Measurements from ENCODE around the gene NCOR2.

Gene NCOR2

DNA sequence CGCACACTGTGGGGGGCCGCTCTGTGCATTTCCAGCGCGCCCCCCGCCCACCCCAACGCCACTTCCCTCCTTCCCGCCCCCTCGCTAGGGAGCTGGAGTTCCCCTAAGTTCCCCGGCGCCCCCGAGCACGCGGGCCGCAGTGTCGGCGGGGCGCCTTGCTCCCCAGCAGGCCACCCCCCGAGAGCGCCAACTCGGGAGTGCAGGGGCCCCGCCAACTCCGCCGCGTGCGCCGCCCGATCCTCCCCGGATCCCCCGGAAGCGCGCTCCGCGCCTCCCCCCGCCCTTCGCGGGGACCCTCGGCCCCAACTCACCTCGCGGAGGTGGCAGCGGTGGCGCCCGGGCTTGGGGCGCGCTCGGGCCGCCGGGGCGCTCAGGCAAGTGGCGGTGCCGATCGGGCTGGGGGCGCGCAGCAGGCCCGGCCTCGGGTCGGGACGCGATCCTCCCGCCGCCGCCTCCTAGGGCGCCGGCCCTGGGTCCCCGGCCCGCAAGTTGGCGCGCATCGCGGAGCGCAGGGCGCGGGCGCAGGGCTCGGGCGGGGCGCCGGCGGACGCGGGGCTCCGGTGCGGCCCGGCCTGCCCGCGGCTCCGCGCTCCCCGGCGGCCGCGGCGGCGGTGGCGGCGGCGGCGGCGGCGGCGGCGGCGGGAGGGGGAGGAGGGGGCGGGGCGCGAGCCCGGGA lies at the start of gene NCOR2:
NCOR2 (minus strand) TSS at position 616 of the 676 bp plus-strand sequence. CDS start 72,361 bp downstream, outside the sequence.
- no peak for DNase-seq

DNA sequence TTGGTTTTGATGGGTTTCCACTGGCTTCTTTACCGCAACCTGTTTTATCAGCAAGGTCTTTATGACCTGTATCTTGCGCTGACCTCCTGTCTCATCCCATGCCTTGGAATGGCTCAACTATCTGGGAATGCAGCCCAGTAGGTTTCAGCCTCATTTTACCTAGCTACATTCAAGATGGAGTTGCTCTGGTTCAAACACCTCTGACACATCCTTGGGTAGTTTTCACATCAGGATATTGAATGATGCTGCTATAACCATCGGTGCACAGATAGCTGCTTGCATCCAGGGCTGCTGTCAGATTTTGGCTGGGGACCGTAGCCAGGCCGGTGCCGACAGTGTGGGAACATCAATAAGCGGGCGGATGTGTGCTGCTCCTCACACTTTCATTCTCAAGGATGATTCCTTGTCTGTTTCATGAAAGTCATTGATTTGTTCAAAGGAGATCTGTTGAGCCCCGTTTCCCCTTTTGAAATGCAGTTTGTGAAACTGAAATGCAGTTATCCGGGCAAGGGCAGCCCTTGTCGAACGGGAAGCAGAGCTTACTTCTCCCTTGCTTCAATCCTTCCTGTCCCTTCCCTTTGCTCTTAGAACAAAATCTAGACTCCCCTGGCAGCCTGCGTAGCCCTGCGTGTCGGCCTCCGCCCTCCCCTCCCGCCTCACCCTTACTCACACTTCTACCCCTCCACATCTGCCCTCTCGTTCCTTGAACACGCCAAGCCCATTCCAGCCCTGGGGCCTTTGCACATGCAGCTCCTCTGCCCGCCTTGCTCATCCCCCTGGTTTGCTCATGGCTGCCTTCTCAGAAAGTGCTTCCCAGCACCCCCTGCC lies 49.2 kb upstream of the NCOR2 start:
- DNase-seq = no peak

DNA sequence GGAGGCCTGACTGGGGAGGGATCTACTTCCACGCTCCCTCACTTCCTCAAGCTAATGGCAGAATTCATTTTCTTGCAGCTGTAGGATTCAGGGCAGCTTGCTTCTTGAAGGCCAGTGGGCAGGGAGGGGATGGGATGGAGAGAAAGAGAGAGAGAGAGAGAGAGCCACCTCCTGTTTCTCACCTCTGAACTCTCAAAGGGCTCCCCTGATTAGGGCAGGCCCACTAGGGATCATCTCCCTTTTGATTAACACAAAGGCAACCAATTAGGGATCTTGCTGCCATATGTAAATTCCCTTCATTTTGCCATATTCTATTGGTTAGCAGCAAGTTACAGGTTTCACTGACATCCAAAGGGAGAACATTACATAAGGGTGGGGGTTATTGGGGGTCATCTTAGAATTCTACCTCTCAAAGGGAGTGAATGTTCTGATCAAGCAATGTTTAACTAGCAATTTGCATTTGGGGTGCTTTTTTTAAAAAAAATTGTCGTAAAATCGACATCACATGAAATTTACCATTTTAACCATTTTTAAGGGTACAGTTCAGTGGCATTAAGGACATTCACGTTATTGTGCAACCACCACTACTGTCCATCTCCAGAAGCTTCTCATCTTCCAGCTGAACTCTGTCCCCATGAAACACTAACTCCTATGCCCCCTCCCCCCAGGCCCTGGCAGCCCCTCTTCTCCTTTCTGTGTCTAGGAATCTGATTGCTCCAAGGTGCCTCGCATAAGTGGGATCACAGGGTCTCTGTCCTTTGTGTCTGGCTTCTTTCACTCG lies 47.3 kb upstream of the NCOR2 start:
- DNase-seq = no peak

DNA sequence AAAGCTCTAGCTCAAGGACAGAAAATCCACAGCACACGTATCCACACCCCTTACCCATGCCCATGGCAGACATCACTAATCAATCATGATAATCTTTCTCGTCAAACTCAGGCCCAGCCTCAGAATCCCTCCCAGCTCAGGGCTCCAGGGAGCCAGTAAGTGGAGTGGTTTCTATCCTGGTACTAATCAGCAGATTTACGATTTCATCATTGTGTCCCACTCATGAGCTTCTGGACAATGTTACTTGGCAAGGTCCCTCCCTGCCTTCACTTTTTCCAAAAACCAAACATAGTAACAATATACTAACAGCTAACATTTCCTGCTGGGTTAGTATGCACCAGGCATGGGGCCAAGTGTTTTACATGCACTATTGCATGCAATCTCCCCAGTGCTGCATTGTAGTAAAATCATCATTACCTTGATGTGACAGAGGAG lies 45.8 kb upstream of the NCOR2 start:
- DNase-seq = peak; percentile 41

DNA sequence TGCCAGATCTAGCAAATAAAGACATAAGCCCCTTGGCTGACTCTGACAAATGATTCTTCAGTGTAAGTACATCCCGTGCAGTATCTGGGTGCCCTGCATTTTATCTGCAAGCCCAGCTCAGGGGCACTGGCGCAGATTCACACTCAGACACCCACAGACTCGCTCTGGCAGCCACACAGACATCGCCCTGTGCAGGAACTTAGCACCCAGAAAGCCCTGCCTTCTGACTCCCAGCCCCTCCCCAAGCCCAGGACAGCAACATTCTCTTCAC lies 44.9 kb upstream of the NCOR2 start:
- DNase-seq = no peak

DNA sequence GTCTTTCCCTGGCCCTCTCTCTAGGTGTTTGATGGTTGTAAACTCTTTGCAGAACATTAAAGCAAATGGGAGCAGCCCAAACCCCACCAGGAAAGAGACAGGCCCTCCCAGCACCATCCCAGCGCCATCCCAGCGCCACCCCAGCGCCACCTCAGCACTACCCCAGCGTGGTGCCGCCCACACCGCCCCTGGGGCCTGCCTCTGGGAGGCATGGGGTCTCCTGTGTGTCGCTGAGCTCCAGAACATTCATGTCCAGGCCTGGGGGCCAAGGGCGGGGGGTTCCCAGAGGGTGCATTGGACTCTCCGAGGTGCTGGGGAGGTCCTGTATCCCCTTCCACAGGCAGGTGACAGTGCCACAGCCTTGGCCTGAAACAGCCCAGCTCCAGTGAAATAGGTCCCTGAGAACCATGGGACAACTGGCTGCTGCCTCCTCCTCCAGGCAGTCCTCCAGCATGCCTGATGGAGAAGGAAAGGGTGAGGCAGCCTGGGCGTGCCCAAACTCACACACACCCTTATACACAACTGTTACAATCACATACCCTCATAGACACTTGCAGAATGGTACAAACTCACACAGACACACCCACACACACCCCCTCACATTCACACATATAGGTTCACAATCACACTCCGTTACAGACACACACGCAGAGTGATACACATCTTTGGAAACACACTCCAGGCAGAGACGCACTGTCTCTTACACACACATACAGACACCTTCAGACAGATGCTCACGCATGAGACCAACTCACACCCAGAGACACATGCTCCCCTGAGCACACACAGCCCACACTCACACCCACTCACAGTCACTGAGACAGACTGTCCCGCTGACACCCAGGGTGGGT lies 44.4 kb upstream of the NCOR2 start:
- DNase-seq = no peak

DNA sequence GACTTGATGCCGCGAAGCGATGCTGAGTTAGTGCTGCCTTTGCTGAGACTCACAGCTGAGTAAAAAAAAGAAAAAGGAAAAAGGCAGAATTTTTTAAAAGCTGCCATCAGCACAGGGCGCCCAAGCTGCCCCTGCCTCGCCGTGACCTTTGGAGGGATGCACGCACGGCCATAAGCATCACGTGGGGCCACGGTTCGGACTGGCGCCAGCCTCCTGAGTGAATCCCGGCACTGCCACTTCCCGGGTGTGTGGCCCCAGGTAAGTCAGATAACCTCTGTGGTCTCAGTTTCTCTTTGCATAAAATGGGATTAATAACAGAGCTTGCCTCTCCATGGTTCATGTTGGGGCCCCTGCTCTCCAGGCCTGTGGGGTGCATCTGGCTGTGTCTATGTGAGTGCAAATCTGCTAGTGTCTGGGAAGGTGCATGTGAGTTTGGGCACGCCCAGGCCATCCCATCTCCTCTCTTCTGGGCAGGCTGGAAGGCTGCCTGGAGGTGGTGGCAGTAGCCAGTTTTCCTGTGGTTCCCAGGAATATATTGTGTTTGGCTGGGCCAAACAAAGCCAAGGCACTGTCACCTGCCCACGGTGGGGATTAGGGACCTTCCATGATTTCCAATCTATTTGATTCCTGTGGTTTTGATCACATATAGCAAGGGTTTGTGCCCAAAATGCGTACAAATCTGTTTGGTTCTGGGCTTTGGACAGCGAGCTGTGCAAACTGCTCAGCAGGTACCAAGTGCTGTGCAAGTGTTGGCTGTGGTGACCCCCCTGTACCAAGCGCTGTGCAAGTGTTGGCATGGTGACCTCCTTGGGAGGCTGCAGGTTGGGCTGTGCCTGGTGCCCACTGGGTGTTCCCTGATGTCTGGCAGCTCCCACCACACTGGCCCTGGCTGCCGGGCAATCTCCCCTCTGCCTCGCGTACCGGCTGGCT lies 43.5 kb upstream of the NCOR2 start:
- no peak for DNase-seq

DNA sequence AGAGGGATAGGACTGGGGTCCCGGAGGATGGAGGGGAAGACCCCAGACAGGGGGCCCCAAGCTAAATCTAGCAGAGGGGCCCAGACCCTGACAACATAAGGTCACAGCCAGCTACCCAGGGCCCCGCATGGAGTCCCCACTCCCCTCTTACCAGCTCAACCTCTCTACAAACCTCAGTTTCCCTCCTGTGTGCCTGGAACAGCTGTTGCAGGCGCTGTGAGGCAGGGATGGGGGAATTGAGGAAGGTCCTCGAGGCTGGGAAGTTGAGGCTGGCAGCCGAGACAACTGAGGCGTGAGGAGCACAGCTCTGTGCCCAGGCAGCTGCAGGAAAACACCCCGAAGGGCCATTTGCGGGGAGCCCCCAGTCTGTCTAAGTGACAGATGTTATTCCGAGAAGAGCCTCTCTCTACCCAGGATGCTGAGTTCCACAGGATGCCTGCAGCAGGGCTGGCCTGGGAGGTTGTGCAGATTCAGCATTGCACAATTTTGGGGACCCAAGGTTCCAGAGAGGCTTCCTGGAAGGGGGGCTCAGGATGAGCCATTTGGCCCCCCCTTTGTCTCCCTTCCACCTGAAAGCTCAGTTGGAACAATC lies 42.7 kb upstream of the NCOR2 start:
- no peak for DNase-seq

DNA sequence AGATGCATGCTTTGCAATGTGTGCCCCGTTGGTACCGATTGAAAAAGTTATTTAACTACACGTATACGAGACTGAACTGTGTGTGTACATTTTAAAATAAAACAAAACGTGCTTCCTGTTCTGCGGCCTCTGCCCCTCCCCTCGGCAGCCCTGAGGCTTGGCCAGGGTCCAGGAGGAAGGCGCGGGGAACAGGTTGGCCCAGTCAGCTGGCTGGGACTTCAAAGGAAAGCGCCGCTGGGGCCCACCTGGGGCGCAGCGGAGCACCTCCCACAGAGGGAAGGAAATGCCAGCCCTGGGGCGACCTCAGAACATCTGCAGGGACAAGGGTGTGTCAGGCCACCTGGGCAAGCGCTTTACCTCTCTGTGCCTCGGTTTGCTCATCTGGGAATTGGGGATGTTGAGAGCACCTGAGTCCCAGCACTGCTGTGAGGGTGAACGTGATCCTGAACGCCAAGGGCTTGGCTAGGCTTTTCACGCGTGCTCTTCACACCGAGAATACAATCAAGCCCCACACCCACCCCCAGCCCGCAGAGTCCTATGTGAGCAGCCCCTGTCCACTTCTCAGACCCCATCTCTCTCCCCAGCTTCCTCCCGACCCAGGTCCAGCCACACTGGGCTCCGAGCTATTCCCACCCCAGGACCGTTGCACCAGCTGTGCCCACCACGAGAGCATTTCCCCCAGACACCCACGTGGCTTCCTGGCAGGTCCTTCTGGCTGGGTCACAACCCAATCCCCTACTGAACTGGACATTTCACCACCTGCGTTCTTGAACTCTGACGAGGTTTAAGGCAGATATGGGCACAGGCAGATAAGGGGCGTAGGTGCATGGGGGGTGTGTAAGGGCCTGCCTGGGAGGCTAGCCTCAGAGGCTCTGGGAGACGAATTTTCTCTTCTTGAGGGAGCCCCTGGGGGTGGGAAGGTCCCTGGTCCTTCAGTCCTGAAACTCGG lies 41.9 kb upstream of the NCOR2 start:
- no peak for DNase-seq

DNA sequence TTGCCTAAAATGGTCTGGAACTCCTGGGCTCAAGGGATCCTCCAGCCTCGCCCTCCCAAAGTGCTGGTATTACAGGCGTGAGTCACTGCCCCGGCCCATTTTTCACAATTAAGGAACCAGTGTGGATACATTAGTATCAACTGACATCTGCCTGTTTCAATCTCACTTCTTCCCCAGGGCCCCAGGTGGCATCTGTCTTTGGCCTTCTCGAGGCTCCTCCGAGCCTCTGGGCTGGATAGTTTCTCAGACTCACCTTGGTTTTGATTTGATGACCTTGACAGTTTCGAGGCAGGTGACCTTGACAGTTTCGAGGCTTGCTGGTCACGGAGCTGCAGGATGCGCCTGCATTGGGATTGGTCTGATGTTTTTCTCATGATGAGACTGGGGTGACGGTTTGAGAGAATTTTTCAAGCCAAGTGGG lies 41.0 kb upstream of the NCOR2 start:
- no peak for DNase-seq

DNA sequence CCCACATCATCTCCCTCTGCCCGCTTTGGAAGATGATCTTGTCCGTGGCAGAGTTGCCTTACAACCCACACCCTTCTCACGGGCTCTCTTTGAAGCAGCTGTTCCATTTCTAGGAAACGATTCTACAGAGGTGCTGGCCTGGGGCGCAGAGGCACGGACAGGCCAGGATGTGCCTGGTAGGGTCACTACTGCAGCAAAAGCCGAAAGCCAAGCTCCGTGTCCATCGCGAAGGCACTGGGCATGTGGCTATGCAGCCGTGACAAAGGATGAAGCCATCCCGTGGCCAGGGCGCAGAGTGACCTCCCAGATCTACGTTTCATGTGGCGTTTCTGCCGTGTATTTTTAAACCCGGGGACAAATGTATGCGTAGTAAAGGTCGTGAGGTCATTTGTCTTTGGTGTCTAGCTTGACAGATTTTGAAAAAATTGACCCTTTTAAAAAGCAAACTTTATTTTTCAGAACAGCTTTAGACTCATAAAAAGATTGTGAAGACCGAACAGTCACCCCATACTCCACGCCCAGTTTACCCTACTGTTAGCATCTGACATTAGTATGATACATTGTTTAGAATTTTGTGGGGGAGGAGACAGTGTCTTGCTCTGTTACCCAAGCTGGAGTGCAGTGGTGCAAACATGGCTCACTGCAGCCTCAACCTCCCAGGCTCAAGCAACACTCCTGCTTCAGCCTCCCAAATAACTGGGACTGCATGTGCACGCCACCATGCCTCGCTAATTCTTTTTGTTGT lies 40.4 kb upstream of the NCOR2 start:
- DNase-seq = no peak

DNA sequence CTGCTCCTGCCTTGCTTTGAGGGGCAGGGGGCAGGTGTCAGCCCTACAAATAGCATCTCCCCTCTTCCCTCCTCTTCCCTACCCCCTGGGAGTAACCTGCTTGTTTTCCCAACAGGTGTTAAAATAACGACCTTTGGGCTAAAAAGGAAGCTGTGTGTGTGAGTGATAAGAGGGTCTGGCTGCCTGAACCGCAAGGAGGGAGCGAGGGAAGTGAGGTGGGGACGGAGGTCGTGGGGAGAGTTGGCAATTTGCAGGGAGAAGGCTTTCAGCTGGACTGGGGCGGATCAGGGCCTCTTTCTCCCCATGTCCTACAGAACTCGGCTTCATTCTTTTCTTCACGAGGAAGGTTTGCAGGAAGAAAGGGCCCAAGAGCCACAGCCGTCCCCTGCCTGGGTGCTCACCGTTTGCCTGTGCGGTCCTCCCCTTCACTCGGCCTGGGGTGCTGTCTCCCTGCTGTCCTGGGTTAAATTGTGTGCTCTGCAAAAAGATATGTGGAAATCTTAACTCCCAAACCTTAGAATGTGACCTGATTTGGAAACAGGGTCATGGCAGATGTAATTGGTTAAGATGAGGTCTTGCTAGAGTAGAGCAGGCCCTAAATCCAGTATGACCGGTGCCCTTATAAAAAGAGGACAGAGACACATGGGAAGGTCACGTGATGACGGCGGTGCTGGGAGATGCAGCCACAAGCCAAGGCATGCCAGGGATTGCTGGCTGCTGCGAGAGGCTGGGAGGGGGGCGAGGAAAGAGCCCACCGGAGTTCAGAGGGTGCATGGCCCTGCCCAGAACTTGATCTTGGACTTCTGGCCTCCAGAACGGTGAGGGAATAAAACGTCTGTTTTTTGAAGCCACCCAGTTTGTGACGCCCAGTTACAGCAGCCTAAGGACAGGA lies 38.7 kb upstream of the NCOR2 start:
- DNase-seq = no peak

DNA sequence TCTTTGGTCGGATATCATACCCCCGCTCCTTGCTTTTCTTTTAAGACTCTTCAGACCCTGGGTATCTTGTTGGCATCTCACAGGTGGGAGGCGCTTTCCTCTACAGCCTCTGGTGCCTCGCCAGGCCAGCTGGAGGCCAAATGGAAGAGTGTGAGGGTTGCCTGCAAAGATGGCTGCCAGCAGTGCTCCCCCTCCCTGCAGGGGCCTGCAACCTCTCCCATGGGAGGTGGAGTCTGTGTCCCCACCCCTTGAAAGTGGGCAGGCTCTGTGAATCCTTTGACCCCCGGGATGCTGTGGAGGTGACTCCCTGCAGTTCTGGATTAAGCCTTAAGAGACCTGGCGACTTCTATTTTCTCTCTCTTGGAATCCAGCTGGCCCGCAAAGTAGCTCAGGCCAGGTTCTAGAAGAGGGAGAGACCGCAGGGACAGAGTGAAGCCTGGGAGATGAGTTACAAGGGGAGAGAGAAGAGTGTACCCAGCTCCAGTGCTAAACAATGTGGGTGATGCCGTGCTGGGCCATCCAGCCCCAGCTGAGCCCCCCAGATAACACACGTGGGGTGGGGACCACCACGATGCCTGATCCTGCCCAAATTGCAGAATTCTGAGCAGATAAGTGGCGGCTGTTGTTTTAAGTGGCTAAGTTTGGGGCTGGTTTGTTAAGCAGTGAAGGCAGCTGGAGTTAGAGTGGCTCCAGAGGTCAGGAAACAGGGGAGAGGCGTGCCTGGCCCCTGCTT lies 37.9 kb upstream of the NCOR2 start:
- no peak for DNase-seq

DNA sequence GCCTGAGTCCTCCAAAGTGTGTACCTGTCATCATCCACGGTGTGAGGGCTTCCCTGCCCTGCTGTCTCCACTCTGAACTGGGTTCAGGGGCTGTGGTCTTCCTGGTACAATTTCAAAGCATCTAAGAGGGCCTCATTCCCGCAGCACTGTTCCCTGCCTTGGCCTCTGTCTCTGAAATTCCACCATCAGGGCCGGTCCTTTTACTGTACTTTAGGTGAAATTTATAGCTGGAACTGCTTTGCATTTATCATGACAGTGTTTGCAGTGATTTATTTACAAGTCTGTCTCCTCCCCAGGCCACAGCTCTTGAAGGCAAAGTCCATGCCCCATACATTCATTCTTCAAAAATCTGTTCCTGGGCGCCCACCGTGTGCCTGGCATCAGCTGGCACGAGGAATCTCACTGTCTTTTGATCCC lies 36.9 kb upstream of the NCOR2 start:
- DNase-seq = no peak

DNA sequence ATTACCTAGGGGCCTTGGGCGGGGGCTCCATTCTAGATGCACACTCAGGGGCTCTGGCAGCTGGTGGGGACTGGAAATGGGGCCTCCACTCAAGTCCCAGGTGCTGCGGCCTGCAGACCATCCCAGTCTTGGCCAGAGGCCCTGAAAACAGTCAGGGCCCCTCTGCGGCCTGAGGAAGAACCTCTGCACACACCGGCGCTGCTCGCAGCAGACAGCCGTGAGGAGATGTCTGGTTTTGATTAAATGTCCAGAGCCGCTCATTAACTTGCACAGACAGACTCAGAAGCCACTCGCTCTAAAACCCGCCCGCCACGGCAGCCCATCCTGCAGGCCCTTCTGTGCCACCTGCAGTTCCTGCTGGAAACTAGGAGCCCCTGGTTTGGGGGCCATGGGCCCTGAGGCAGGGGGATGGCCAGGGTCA lies 36.4 kb upstream of the NCOR2 start:
- no peak for DNase-seq

DNA sequence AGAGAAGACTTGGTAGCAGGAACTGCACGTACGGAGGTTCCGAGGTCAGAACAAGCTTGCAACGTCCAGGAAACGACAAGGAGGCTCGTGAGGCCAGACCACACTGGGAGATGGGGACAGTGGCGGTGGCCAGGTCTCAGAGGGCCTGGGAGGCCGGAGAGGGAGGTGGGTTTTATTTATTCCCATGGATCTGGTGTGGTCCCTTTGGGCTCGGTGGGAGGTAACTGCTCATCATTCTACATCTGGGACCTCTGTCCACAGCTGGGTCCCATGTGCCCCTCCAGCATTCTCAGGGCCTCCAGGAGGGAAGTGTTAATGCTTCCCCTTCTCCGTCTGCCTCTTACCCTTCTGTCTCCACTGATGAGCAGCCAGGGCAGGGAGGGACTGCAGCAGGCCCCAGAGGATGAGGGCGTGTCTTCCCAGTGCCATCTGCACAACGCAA lies 35.7 kb upstream of the NCOR2 start:
- DNase-seq = no peak

DNA sequence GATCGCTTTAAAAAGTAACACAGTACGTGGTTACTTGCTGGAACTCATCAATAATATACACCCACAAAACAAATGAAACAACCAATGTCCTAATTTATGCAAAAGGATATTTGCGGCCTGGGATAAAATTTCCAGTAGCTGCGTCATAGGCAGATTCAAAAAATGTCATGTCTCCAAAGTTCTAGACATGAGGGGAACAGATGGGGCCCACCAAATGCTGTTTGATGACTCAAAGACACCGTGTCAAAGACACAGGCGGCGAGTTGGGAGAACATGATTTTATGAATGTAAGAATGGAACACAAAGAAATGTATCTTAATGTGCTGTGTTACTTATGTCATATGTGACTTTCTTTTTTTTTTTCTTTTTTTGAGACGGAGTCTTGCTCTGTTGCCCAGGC lies 34.3 kb upstream of the NCOR2 start:
- DNase-seq = no peak

All from NCI-H446 treated with DMSO at 0.1 percent for 48 hours (cell line).